Trophoblast cell (in vitro differentiated cells and primary cell): Measurements from ENCODE around the gene TENM4.

Source experiments
- DNase-seq, 2 donors: peaks; one replicate each; pipeline ENCODE4 v3.0.0-alpha.2; 2016
- H2AFZ ChIP-seq: 2 replicates; pipeline ENCODE4 v1.6.1; 2013; ENCODE audit warnings: low read length, moderate library complexity, mild to moderate bottlenecking; ENCODE audit not compliant: insufficient read depth, poor library complexity
- H2AK5ac ChIP-seq: 2 replicates; pipeline ENCODE4 v1.6.1; 2013; ENCODE audit warnings: mild to moderate bottlenecking, low read length
- H2BK120ac ChIP-seq: 2 replicates; pipeline ENCODE4 v1.6.1; 2013; ENCODE audit warnings: low read length, mild to moderate bottlenecking, moderate library complexity; ENCODE audit not compliant: insufficient read depth, poor library complexity
- H2BK12ac ChIP-seq: 2 replicates; pipeline ENCODE4 v1.6.1; 2013; ENCODE audit warnings: mild to moderate bottlenecking, low read length, moderate library complexity
- H2BK5ac ChIP-seq: 2 replicates; pipeline ENCODE4 v1.6.1; 2013; ENCODE audit warnings: low read length, low read depth, moderate library complexity, mild to moderate bottlenecking; ENCODE audit not compliant: poor library complexity
- H3K14ac ChIP-seq: 2 replicates; pipeline ENCODE4 v1.6.1; 2013; ENCODE audit warnings: mild to moderate bottlenecking, low read length
- H3K18ac ChIP-seq: 2 replicates; pipeline ENCODE4 v1.6.1; 2013; ENCODE audit warnings: mild to moderate bottlenecking, low read length
- H3K23ac ChIP-seq: 2 replicates; pipeline ENCODE4 v1.6.1; 2013; ENCODE audit warnings: low read length
- H3K27ac ChIP-seq: 2 replicates; pipeline ENCODE4 v1.5.1; 2013; ENCODE audit warnings: low read depth, mild to moderate bottlenecking, inconsistent platforms, low read length, moderate library complexity
- H3K27me3 ChIP-seq: 2 replicates; pipeline ENCODE4 v1.6.1; 2013; ENCODE audit warnings: inconsistent platforms, mild to moderate bottlenecking, low read length, moderate library complexity; ENCODE audit not compliant: insufficient read depth
- H3K36me3 ChIP-seq, 2 experiments: 1 replicate in 1 of 2; 2 replicates in 1 of 2; pipeline ENCODE4 v1.6.1; 2013; ENCODE audit warnings: low read length in 2 of 2, mild to moderate bottlenecking in 2 of 2, moderate library complexity in 1 of 2; ENCODE audit not compliant: insufficient read depth in 2 of 2, control insufficient read depth in 1 of 2
- H3K4ac ChIP-seq: 2 replicates; pipeline ENCODE4 v1.6.1; 2013; ENCODE audit warnings: low read depth, mild to moderate bottlenecking, low read length, moderate library complexity
- H3K4me1 ChIP-seq, 2 experiments: 1 replicate in 1 of 2; 2 replicates in 1 of 2; pipeline ENCODE4 v1.6.1; 2013; ENCODE audit warnings: low read length in 2 of 2, mild to moderate bottlenecking in 2 of 2, moderate library complexity in 1 of 2; ENCODE audit not compliant: insufficient read depth in 2 of 2, control insufficient read depth in 1 of 2
- H3K4me2 ChIP-seq: 2 replicates; pipeline ENCODE4 v1.6.1; 2013; ENCODE audit warnings: inconsistent platforms, mild to moderate bottlenecking, low read length, moderate library complexity
- H3K4me3 ChIP-seq: 2 replicates; pipeline ENCODE4 v1.5.1; 2013; ENCODE audit warnings: mild to moderate bottlenecking, low read depth, low read length, inconsistent platforms
- H3K79me1 ChIP-seq: one replicate; pipeline ENCODE4 v1.6.1; 2013; ENCODE audit warnings: low read length
- H3K79me2 ChIP-seq: 2 replicates; pipeline ENCODE4 v1.6.1; 2013; ENCODE audit warnings: low read length, mild to moderate bottlenecking; ENCODE audit not compliant: control insufficient read depth, insufficient read depth, poor library complexity
- H3K9ac ChIP-seq: 2 replicates; pipeline ENCODE4 v1.6.1; 2013; ENCODE audit warnings: mild to moderate bottlenecking, low read length
- H3K9me3 ChIP-seq: 2 replicates; pipeline ENCODE4 v1.6.1; 2013; ENCODE audit warnings: low read depth, mild to moderate bottlenecking, control low read depth, inconsistent platforms, low read length; ENCODE audit not compliant: insufficient read depth
- H4K12ac ChIP-seq: 2 replicates; pipeline ENCODE4 v1.6.1; 2013; ENCODE audit warnings: low read depth, mild to moderate bottlenecking, low read length, moderate library complexity
- H4K8ac ChIP-seq: 2 replicates; pipeline ENCODE4 v1.6.1; 2013; ENCODE audit warnings: low read depth, mild to moderate bottlenecking, low read length, moderate library complexity
- H4K91ac ChIP-seq: one replicate; pipeline ENCODE4 v1.6.1; 2013; ENCODE audit warnings: low read depth, mild to moderate bottlenecking, low read length, moderate library complexity
- WGBS: extraction: QIAGEN DNeasy Blood & Tissue Kit; methylation state at CpG from one replicate; pipeline ENCODE4 v1.1.7; 2013; ENCODE audit warnings: missing lambda C conversion rate; ENCODE audit not compliant: insufficient read length, insufficient coverage; ENCODE audit errors: extremely low coverage; 5-methylcytosine and 5-hydroxymethylcytosine counted together

The TENM4 gene

DNA sequence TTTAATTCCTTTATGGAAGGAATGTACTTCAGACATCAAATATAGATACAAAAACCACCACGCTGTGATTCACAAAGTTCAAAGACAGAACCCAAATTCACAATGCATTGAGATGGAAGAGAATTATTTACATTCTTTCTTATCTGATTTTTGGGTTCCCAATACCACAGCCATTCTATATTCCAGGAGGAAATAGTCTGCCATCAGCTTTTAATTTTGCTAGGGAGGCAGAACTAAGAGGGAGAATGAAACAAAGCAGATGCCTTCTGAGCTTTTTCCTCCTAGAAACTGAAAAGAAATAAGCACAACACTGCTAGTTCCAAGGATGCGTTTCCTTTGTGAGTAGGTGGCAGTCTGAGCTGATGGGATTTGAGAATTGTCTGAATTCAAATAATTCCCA, 583.1 kb downstream of the TENM4 start:
- Histone ChIP-seq H3K9me3 (no peaks in the 10 kb centered on the region), H2BK12ac (no peak overlapping the region), H3K4me2 (no peak overlapping the region), H2AK5ac (no peak overlapping the region), H3K79me2 (no peaks in the 10 kb centered on the region), H3K4me1 (peaks cover 2 to 5% of the 10 kb centered on the region in 2 experiments), H3K79me1 (no peaks in the 10 kb centered on the region), H4K12ac (no peak overlapping the region), H2AFZ (no peak overlapping the region), H3K36me3 (peaks cover 12 to 17% of the 10 kb centered on the region in 2 experiments), H3K27ac (peak overlapping the region; percentile 6), H2BK5ac (no peak overlapping the region), H3K4me3 (no peak overlapping the region), H3K27me3 (no peaks in the 10 kb centered on the region), H2BK120ac (no peak overlapping the region), H3K18ac (no peak overlapping the region), H3K23ac (no peak overlapping the region), H4K8ac (no peak overlapping the region), H3K9ac (no peak overlapping the region), H3K14ac (no peak overlapping the region), H3K4ac (no peak overlapping the region), H4K91ac (no peak overlapping the region)
- no peak for DNase-seq
- WGBS = no CpG with 5 or more reads among the region's 2 CpGs

DNA sequence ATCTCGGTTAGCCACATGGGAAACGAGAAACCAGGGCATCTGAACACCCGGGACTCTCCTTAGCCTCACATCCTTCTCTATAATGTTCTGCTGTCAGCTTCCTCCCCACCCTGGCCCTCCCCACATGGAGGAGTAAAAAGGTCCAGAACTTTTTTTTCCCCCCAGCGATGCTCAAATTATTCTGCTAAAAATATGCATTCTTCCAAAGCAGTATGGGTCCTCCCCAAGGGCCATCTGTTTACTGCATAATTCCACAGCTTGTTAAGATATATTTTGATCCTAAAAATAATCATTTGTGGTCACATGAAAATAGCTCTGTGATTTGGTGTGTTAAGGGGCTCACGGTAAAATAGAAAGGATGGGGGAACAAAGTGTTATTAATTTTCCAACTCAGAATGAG, 584.6 kb downstream of the TENM4 start:
- no peak overlapping the region for H3K9ac ChIP-seq
- no peak overlapping the region for H2BK12ac ChIP-seq
- no peak overlapping the region for H3K4me2 ChIP-seq
- no peak for DNase-seq
- H3K4me1 ChIP-seq = peaks cover 8% of the 10 kb centered on the region in 2 experiments
- no peak overlapping the region for H3K14ac ChIP-seq
- H4K91ac ChIP-seq = no peak overlapping the region
- no peak overlapping the region for H4K12ac ChIP-seq
- H3K18ac ChIP-seq = no peak overlapping the region
- H2BK120ac ChIP-seq = no peak overlapping the region
- H2AK5ac ChIP-seq = no peak overlapping the region
- H3K79me2 ChIP-seq = no peaks in the 10 kb centered on the region
- no CpG with 5 or more reads among the region's 5 CpGs for WGBS
- H3K27me3 ChIP-seq = no peaks in the 10 kb centered on the region
- peaks cover 9 to 13% of the 10 kb centered on the region in 2 experiments for H3K36me3 ChIP-seq
- no peak overlapping the region for H2BK5ac ChIP-seq
- no peak overlapping the region for H3K27ac ChIP-seq
- no peak overlapping the region for H3K4me3 ChIP-seq
- no peak overlapping the region for H3K4ac ChIP-seq
- no peak overlapping the region for H4K8ac ChIP-seq
- no peak overlapping the region for H2AFZ ChIP-seq
- H3K23ac ChIP-seq = no peak overlapping the region
- H3K79me1 ChIP-seq = peaks cover 4% of the 10 kb centered on the region
- H3K9me3 ChIP-seq = no peaks in the 10 kb centered on the region

DNA sequence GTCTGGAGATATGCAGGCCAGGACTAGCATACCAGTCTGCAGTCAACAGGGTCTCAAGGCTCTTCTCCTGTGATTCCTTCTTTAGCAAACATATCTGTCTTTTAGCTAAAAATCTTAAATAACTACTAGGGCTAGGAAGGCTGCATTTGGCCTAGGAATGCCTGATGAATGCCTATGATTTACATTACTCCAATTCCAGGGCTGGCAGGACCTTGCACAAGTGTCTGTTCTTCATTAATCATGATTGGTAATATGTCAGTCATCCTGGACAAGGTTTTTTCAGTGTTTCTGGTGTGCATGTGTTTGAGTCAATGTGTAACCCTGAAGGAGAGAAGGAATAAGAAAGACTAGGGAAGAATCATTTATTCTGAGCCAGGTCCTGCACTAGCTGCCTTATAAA, 585.7 kb downstream of the TENM4 start:
- H3K14ac ChIP-seq = no peak overlapping the region

DNA sequence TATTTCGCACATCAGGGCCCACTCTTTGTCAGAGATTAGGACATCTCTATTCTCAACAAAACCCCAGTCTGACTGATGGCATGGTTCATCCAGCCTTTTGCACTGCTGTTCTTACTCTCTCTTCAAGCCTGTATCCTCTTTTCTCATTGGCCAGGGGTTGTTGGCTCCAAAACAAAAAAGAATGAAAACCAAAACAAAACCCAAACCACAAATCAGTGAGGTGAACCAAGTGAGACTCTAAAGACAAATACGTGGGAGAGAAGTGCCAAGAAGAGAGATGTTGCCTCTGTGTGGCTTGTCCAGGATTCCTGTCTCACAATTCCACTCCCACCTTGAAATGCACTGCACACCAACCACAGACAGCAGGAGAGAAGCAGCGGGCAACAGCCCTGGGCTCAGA, 587.3 kb downstream of the TENM4 start:
- no peak overlapping the region for H4K8ac ChIP-seq

More for the DNA sequence above, 585.7 kb downstream of the TENM4 start:
- Histone ChIP-seq H3K79me2 (no peaks in the 10 kb centered on the region), H2AK5ac (no peak overlapping the region), H3K36me3 (peaks cover 9 to 16% of the 10 kb centered on the region in 2 experiments), H3K27me3 (no peaks in the 10 kb centered on the region), H3K9me3 (no peaks in the 10 kb centered on the region), H3K4me3 (no peak overlapping the region), H3K9ac (no peak overlapping the region), H2BK5ac (no peak overlapping the region), H4K12ac (no peak overlapping the region), H4K91ac (no peak overlapping the region), H2BK120ac (no peak overlapping the region), H4K8ac (no peak overlapping the region), H3K4me1 (peaks cover 8% of the 10 kb centered on the region in 2 experiments), H3K4me2 (no peak overlapping the region), H3K27ac (no peak overlapping the region), H3K18ac (no peak overlapping the region), H2AFZ (no peak overlapping the region), H3K79me1 (peaks cover 4% of the 10 kb centered on the region), H3K23ac (no peak overlapping the region), H3K4ac (no peak overlapping the region), H2BK12ac (no peak overlapping the region)
- peak in 1 of 2 donors; percentile 45 for DNase-seq

More for the DNA sequence above, 587.3 kb downstream of the TENM4 start:
- no peak for DNase-seq
- no peak overlapping the region for H3K18ac ChIP-seq
- no peak overlapping the region for H3K4me2 ChIP-seq
- H3K79me2 ChIP-seq = no peaks in the 10 kb centered on the region
- no peak overlapping the region for H3K9ac ChIP-seq
- no peak overlapping the region for H3K4me3 ChIP-seq
- no peak overlapping the region for H3K4ac ChIP-seq
- peaks cover 9 to 16% of the 10 kb centered on the region in 2 experiments for H3K36me3 ChIP-seq
- H3K9me3 ChIP-seq = no peaks in the 10 kb centered on the region
- H4K91ac ChIP-seq = no peak overlapping the region
- peaks cover 8% of the 10 kb centered on the region in 2 experiments for H3K4me1 ChIP-seq
- H2BK5ac ChIP-seq = no peak overlapping the region
- no peaks in the 10 kb centered on the region for H3K27me3 ChIP-seq
- no peak overlapping the region for H2BK120ac ChIP-seq
- no peak overlapping the region for H2AFZ ChIP-seq
- no peak overlapping the region for H4K12ac ChIP-seq
- H2BK12ac ChIP-seq = no peak overlapping the region
- H3K27ac ChIP-seq = no peak overlapping the region
- no peak overlapping the region for H3K23ac ChIP-seq
- H3K79me1 ChIP-seq = peaks cover 4% of the 10 kb centered on the region
- WGBS = no CpG with 5 or more reads among the region's 3 CpGs
- no peak overlapping the region for H3K14ac ChIP-seq
- H2AK5ac ChIP-seq = no peak overlapping the region
